Thoracic aorta endothelial cell (primary cell): ENCODE results near the gene NSMF. TPM values are rescaled to one million over a fixed set of nuclear protein-coding genes. Genes with fewer than 3 reads are reported as not detected.

ENCODE experiments used
- total RNA-seq: library from RNA; depleted of rRNA; stranded (reverse); fragments of >200 nt; gene quantifications from 2 replicates; pipeline ENCODE4 v1.2.3, GENCODE V29; 2012

Gene NSMF, protein sequence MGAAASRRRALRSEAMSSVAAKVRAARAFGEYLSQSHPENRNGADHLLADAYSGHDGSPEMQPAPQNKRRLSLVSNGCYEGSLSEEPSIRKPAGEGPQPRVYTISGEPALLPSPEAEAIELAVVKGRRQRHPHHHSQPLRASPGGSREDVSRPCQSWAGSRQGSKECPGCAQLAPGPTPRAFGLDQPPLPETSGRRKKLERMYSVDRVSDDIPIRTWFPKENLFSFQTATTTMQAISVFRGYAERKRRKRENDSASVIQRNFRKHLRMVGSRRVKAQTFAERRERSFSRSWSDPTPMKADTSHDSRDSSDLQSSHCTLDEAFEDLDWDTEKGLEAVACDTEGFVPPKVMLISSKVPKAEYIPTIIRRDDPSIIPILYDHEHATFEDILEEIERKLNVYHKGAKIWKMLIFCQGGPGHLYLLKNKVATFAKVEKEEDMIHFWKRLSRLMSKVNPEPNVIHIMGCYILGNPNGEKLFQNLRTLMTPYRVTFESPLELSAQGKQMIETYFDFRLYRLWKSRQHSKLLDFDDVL
- total RNA-seq = 38.8 and 44.0 TPM in 2 replicates

DNA sequence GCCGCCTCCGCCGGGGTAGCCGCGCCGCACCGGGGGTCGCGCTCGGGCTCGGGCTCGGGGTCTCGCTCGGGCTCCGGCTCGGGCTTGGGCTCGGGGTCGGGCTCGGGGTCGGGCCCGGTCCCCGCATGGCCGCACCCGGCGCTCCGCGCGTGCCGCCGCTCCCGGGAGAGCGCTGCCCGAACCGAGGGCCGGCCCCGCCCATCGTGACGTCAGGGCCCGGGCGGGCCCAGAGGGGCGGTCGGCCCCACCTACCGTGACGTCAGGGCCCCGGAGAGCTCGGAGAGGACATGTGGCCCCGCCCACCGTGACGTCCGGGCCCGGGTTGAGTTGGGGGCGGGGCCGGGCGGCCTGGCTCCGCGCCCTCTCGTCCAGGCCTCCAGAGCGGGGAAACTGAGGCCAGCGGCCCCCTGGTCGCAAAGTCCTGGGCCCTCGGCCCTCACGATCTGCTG is at the start of gene NSMF:
NSMF (minus strand) TSS at position 183 of the 449 bp plus-strand sequence. CDS start 232 bp downstream, outside the sequence.

DNA sequence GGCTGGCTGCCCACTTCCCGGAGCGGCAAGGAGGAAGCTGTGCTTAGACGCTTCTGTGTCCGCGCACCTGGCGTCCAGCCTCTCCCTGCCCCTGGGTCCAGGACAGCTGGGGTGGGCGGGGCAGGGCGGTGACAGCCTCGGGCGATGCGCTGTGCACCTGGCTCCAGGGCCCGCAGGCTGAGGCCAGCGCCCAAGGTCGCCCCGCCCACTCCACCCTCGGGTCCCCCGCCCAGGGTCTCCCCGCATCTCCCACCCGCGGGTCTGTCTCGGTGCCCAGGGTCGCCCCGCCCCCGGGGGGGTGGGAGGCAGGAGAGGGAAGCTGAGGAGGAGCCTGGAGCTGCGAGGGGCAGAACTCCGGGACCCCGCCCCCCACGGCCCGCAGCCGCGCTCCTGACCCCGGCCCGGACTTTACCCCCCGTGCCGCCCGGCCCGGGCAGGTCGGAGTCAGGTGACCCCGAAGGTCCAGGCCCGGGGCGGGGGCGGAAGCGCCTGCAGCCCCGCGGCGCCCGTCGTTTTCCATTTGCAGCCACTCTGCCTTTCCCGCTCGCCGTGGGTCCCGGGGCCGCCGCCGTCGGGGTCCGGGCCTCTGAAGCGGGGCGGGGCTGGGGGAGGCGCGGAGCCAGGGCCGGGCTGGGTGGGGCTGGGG is 17.7 kb downstream of the NSMF start, which contains the start of gene ENTPD8:
ENTPD8 (minus strand) TSS at position 69 of the 646 bp plus-strand sequence. CDS start 3,072 bp downstream, outside the sequence.

DNA sequence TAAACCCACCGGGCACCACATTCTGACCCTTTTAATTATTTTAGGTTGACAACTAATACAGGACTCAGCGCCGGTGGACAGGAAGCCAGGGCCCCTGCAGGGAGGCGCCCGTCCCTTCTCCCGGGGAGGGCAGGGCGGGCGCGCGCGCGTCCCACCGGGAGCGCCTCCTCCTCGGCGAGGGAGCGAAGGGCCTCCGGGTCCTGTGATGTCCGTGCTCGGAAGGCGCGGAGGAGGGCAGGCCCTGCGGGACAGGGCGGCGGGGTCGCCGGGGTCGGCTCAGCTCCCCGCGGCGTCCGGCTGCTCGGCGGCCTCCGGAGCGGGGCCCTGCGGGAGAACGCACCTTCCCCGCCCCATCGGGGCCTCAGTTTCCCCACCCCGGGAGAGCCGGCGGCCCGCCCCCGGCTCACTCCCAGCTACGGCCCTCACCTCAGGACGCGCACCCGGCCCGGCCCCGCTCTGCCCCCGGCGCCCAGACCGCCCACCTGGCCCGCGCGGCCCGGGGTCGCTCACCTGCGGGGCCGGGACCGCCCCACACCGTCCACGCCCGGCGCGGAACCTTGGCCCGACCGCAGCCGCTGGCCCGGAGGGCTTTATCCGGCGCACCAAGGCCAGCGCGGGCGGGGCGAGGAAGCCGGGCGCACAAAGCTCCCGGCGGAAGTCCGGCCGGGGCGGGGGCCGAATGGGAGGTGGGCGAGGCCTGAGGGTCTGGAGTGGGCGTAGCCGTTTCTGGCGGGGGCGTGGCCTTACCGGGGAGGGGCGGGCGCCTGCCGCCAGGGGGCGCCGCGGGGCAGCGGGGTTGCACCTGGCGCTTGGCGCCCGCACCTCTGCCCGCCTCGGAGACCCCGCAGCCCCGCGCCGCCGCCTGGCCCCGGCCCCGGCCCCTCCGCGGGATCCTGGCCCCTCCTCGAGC is 36.3 kb downstream of the NSMF start, which contains the start of the genes EXD3 and NOXA1:
EXD3 (minus strand) TSS at position 559 of the 910 bp plus-strand sequence. CDS start 27,805 bp downstream, outside the sequence.
NOXA1 (plus strand) TSS at position 790 of the 910 bp plus-strand sequence. CDS start 137 bp downstream, outside the sequence.

Other genes starting within 250 kb of the NSMF start
- gene RNF208, start 237.1 kb downstream of the NSMF start, total RNA-seq = 0.13 and 0.43 TPM in 2 replicates
- 0.27 and 0.29 TPM in 2 replicates for gene CYSRT1, start 234.2 kb downstream of the NSMF start, total RNA-seq
- 0.07 TPM in 1 of 2 replicates, not detected in the other for gene RNF224, start 231.8 kb downstream of the NSMF start, total RNA-seq
- gene SLC34A3, start 228.4 kb downstream of the NSMF start, total RNA-seq = not detected in 2 replicates
- gene TUBB4B, start 218.0 kb downstream of the NSMF start, total RNA-seq = 240 and 376 TPM in 2 replicates
- gene STPG3, start 208.0 kb downstream of the NSMF start, total RNA-seq = not detected in 2 replicates
- gene NELFB, start 204.0 kb downstream of the NSMF start, total RNA-seq = 52.3 and 62.5 TPM in 2 replicates
- 48.3 and 50.1 TPM in 2 replicates for gene TOR4A, start 181.6 kb downstream of the NSMF start, total RNA-seq
- 12.1 and 16.5 TPM in 2 replicates for gene NRARP, start 157.1 kb downstream of the NSMF start, total RNA-seq
- 9.0 and 9.3 TPM in 2 replicates for gene EXD3, start 36.2 kb downstream of the NSMF start, total RNA-seq
- gene NOXA1, start 35.9 kb downstream of the NSMF start, total RNA-seq = 0.27 and 0.29 TPM in 2 replicates
- not detected in 2 replicates for gene ENTPD8, start 18.0 kb downstream of the NSMF start, total RNA-seq
- gene PNPLA7, start 91.1 kb upstream of the NSMF start, total RNA-seq = 0.22 and 0.66 TPM in 2 replicates
- gene MRPL41, start 92.5 kb upstream of the NSMF start, total RNA-seq = 37.7 and 45.1 TPM in 2 replicates
- gene DPH7, start 119.6 kb upstream of the NSMF start, total RNA-seq = 22.8 and 23.9 TPM in 2 replicates
- gene ZMYND19, start 131.2 kb upstream of the NSMF start, total RNA-seq = 16.8 and 19.7 TPM in 2 replicates
- gene ARRDC1, start 146.4 kb upstream of the NSMF start, total RNA-seq = 14.8 and 21.1 TPM in 2 replicates
- 51.7 and 60.1 TPM in 2 replicates for gene EHMT1, start 159.7 kb upstream of the NSMF start, total RNA-seq